DOHH2 (cell line): ENCODE measurements around the gene SYTL2.

ENCODE experiments used
- EZH2phosphoT487 ChIP-seq: fragments of 200-600 bp; sonication (generic); IDR thresholded peaks from 2 replicates; pipeline ENCODE4 v1.6.1; 2017; ENCODE audit warnings: borderline replicate concordance, mild to moderate bottlenecking, antibody characterized with exemption, low read length, moderate library complexity, mixed read lengths
- TF ChIP-seq, protein P1 (sequence below): fragments of 200-600 bp; sonication (generic); IDR thresholded peaks from one replicate; pipeline ENCODE4 v1.5.1; 2014; ENCODE audit warnings: antibody characterized with exemption, mild to moderate bottlenecking, low read depth, low read length; ENCODE audit not compliant: poor library complexity, severe bottlenecking

- TF ChIP-seq, protein P1, sequence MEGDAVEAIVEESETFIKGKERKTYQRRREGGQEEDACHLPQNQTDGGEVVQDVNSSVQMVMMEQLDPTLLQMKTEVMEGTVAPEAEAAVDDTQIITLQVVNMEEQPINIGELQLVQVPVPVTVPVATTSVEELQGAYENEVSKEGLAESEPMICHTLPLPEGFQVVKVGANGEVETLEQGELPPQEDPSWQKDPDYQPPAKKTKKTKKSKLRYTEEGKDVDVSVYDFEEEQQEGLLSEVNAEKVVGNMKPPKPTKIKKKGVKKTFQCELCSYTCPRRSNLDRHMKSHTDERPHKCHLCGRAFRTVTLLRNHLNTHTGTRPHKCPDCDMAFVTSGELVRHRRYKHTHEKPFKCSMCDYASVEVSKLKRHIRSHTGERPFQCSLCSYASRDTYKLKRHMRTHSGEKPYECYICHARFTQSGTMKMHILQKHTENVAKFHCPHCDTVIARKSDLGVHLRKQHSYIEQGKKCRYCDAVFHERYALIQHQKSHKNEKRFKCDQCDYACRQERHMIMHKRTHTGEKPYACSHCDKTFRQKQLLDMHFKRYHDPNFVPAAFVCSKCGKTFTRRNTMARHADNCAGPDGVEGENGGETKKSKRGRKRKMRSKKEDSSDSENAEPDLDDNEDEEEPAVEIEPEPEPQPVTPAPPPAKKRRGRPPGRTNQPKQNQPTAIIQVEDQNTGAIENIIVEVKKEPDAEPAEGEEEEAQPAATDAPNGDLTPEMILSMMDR, result no peak
- TF ChIP-seq EZH2phosphoT487, result no peak
Measured at GRCh38 chr11:85735876-85736460, 75.0 kb downstream of the SYTL2 start.
